Fibroblast of skin of back (primary cell): ENCODE results near the gene RASGEF1C. TPM values are rescaled to one million over a fixed set of nuclear protein-coding genes. Genes with fewer than 3 reads are reported as not detected.
A peak's percentile ranks its signal among the peaks of the same experiment; 100 is the strongest.

ENCODE experiments used
- DNase-seq: peaks from one replicate; pipeline ENCODE4 v3.0.0-alpha.2; 2013
- polyA plus RNA-seq, 2 experiments: library from polyadenylated mRNA; unstranded; fragments of 120-200 nt; gene quantifications; one replicate each; pipeline ENCODE4 v1.2.1, GENCODE V29; 2013; ENCODE audit not compliant: insufficient read length in 2 of 2

Gene RASGEF1C
- not detected for polyA plus RNA-seq (2013, experiment 1 of 2; ENCODE audit: insufficient read length)
- not detected for polyA plus RNA-seq (2013, experiment 2 of 2; ENCODE audit: insufficient read length)

DNA sequence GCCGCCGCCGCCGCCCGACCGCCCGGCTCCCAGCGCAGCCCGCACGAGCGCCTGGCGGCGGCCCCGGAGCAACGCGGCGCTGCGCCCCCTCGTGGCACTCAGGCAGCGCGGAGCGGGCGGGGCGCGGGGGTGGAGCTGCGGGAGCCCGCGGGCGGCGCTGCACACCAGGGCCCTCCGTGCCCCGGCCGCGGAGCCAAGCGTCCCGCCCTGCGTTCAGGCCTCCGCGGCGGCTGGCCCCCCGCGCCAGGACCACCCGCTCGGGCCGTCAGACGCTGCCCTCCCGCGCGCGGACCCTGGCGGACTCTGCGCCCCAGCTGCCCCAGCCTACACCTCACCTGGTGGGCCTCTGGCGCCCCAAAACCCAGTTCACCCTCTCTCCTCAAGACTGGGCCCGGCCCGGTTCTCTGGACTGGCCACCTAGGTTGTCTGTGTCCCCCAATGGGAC, at the start of gene RASGEF1C:
Gene RASGEF1C (minus strand): TSS at position 75 of the 445 bp plus-strand sequence. CDS start 71,159 bp downstream, outside the sequence.
- DNase-seq: peak; percentile 64

- DNase-seq: no peak
Observed at GRCh38 chr5:180253036-180253824, 44.2 kb upstream of the RASGEF1C start.

DNA sequence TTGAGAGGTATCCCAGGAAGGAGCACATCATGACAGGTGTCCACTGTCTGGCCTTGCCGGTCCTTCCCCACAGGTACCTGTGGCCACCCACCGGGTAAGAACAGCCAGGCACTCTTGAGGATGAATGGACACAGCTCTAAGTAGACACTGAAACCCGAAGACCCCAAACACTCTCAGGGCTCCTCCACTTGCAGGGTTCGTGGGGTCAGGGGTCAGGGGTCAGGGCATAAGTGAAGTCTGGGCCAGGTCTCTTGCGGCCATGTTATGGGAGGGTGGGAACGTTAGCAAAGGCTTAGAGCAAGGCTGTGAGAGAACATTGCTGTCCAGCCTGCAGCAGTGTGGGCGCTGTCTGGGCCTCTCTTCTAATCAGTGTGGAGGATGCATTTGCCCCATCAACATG, 42.9 kb upstream of the RASGEF1C start:
- DNase-seq: no peak

DNA sequence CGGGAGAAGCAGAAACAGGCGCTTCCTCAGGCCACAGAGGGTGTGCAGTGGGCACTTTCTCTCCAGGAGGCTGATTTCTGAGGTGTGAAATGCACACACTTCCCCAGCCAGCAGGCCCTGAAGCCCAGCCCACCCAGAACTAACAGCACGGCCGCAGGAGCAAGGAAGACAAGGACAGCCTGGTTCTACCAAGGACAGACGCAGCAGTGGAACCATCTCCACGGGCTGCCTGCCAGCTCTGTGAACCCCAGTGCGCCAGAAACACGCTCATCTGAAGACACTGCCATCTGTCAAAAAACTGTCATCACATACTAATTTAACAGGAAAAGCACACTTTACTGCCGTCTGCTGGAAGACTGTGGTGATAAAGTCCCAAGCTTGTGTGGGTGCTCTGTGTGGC, 42.1 kb upstream of the RASGEF1C start:
- DNase-seq: no peak

GRCh38 chr5:180250329-180250728, 41.3 kb upstream of the RASGEF1C start:
- DNase-seq: no peak

GRCh38 chr5:180241600-180241999, 32.6 kb upstream of the RASGEF1C start:
- no peak for DNase-seq

- DNase-seq: no peak
Observed at GRCh38 chr5:180238631-180239030, 29.6 kb upstream of the RASGEF1C start.

DNA sequence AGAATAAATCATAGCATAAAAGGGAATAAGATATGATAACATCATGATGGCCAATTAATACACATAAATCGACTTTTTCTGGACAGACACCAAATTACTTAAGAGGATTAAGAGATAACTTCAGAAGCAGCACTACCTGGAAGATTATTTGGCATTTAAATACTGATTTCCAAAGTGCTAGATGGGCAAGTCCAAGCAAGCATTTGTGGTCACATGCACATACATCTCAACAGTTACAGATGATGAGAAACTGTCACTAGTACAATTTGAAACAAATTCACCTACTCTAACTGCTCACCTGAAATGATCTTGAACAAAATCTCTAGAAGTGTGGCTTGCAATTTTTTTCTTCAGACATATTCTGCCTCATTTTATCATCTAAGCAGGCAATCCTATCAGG, 26.8 kb upstream of the RASGEF1C start:
- DNase-seq: no peak

DNA sequence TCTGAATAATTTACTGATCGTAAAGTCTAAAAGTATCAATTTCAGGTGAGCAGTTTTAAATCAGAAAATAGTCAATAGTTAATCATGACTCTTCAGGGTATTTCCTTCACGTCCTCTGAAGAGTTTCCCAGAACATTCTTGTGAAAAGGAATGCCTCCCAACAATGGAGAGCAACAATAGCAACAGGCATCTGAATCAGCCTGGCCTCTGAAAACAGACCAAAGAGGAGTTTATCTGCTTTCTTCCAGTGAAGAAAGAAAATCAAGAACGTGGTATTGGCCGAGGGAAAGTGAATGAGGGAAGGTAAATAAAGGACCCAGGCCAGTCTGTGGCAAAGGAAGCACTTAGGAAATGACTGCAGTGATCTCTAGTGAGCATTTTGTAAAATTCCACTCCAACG, 26.1 kb upstream of the RASGEF1C start:
- no peak for DNase-seq

GRCh38 chr5:180234271-180234670, 25.3 kb upstream of the RASGEF1C start:
- no peak for DNase-seq

- DNase-seq: no peak
Observed at GRCh38 chr5:180233729-180234128, 24.7 kb upstream of the RASGEF1C start.

- DNase-seq: no peak
Observed at GRCh38 chr5:180230017-180230416, 21.0 kb upstream of the RASGEF1C start.

DNA sequence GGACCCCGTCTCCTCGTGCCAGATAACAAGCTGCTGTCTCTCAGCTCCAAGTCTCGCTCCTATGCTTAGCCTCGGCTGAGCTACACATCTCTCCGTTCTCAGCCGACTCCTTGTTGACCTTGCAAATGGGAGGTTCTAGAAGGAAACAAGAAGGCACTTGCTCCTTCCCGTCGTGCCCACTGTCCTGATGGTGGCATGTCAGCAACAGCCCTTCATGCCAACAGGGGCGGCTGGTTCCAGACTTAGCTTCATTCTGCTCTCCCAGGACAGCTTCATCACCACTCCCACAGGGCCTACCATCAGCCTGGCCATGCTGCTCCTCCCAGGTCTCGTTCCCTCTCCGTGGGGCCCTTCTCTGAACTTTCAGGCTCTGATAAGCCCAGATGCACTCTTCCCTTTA, 13.0 kb upstream of the RASGEF1C start:
- no peak for DNase-seq

DNA sequence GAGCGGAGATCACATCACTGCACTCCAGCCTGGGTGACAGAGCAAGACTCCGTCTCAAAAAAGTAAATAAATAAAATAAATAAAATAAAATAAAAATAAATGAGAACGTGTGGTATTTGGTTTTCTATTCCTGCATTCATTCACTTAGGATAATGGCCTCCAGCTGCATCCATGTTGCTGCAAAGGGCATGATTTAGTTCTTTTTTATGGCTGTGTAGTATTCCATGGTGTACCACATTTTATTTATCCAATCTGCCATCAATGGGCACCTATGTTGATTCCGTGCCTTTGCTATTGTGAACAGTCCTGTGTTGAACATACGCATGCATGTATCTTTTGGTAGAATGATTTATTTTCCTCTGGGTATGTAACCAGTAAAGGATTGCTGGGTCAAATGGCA, 8.8 kb upstream of the RASGEF1C start:
- DNase-seq: no peak

GRCh38 chr5:180216646-180217171, 7.7 kb upstream of the RASGEF1C start:
- DNase-seq: no peak

- DNase-seq: no peak
Observed at GRCh38 chr5:180215783-180216630, 7.0 kb upstream of the RASGEF1C start.

DNA sequence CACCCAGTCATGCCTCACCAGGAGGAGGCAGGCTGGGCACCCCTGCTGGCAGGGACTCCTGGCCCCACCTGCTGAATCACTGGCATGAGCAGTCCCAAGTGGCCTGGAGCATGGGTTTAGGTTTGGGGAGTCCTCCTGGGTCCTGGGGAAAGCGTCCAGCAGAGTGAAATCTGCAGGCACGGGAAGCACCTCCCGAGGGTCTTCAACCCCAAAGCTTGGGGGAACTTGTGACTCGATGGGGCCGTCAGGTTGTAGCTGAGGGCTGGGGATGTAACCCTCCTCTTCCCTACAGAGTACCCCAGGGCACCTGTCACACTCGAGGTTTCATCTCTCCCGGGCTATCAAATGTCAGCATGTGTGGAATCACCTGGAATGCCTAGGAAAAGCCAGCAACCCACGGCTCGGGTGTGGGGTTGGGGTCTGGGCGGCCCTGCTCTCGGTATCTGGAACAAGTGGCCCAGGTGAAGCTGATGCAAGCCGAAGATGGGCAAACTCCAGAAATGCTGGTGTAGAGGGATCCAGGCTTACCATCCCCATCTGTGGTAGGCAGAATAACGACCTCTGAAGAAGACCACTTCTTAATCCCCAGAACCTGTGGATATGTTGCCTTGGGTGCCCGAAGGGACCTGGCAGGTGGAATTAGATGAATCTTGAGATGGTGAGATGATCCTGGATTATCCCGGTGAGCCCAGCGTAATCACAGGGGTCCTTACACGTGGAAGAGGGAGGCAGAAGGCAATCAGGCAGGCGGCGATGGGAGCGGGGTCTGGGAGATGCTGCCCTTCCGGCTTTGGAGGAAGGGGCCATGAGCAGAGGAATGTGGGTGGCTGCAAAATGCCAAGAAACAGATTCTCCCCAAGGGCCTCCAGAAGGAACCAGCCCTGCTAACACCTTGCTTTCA, 6.1 kb upstream of the RASGEF1C start:
- DNase-seq: no peak

DNA sequence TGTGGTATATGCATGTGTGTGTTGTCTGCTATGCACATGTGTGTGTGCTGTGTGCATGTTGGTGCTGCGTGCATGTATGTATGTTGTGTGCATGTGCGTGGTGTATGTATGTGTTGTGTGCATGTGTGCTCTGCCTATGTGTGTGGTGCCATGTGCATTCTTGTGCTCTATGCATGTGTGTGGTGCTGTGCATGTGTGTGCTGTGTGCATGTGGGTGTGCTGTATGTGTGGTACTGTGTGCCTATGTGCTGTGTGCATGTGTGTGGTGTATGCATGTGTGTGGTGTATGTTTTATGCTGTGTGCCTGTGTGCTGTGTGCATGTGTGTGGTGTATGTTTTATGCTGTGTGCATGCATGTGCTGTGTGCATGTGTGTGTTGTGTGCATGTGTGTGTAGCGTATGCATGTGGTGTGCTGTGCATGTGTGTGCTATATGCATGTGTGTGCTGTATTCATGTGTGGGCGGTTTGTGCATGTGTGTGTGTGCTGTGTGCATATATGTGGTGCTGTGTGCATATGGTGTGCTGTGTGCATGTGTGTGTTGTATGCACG, 4.7 kb upstream of the RASGEF1C start:
- no peak for DNase-seq

DNA sequence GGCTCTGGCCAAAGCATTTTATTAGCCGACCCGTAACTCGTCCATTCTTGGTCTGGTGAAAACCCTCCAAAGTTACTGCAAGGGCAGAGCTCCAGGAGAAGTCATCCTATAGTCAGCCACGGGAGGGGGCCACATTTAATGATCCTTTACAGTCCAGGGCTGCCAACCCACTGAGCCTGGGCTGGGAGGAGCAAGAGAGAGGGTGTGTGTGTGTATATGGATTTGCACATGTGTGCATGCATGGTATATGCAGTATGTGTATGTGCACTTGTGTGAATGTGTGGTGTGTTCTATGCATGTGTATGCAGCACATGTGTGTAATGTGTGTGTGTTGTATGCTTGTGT, 4.2 kb upstream of the RASGEF1C start:
- DNase-seq: no peak

DNA sequence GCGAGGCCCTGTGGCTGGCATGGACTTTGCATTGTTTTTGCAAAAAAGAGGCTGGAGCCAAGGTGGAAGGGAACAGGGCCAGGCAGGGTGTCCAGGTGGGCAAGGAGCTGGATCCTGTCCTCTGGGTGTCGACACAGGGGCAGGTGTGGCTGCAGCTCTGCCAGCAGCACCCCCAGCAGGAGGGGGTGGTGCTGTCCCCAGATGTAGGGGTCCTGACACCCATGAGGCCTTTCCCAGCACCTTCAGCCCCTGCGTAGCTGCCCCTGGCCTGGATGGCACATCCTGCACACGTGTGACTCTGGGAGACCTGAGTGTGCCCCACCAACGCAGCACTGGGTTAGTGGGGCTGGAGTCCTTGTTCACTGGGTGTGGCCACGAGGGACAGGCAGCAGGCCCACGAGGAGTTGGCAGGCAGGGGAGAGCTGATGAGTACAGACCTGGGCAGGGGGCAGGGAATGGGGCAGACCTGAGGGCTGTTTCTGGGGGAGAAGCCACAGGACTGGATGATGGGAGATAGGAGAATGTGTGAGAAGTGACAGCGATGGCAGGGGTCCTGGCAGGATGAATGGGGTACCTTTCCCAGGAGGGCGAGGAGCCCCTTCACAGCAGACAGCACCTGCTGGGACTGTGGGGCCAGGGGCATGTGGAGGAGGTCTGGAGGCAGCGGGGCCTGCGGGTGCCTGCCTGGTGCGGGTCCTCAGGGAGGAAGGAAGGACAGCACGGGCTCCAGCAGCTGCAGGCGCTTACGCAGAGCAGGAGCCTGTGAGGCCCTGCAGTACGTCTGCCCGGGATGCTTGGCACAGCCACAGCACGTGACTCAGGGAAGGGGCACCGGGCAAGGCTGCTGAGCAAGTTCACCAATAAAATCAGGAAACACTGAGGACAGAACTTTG, 3.6 kb upstream of the RASGEF1C start:
- DNase-seq: no peak

DNA sequence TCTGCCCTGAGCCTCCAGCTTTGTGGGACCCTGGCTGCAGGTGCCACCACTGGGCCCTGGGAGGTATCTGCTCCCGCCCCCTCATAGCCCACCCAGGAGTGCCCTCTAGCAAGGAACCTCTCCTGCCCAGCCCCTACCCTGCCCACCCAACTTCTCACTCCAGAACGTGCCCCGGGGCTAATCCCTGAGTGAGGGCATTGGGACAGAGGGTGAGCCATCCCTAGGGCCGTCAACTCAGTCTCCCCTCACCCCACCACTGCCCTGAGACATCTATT, 2.7 kb upstream of the RASGEF1C start:
- no peak for DNase-seq
